ENCODE data around the gene EVC2. TPM values are rescaled to one million over a fixed set of nuclear protein-coding genes. Genes with fewer than 3 reads are reported as not detected.

The EVC2 gene
- total RNA-seq, 6 experiments from 2014 or later = 0.24 to 0.93 (median 0.53) TPM

- no peak overlapping the region for H3K27ac ChIP-seq
- H3K4me1 ChIP-seq = no peaks in the 10 kb centered on the region
- no peak for TF ChIP-seq CTCF (IDR thresholded peaks at IDR 0.05)
- TF ChIP-seq POLR2A (IDR thresholded peaks at IDR 0.05) = no peak
- no peaks in the 10 kb centered on the region for H3K36me3 ChIP-seq
- 45% methylated on average over 2 of the region's 5 CpGs for WGBS (ENCODE audit: insufficient coverage, low coverage, low lambda C conversion rate, missing lambda C conversion rate)
- H3K4me3 ChIP-seq = no peak overlapping the region
- DNase-seq (no peak), ATAC-seq (no peak)
- no peaks in the 10 kb centered on the region for H3K9me3 ChIP-seq
- intact Hi-C loops (cut with DNase I) = no loop called here
- no peaks in the 10 kb centered on the region for H3K27me3 ChIP-seq
Measured at GRCh38 chr4:5575941-5576340, 132.4 kb downstream of the EVC2 start.

- H3K27me3 ChIP-seq = no peaks in the 10 kb centered on the region
- 80% methylated on average over 5 of the region's 5 CpGs for WGBS (ENCODE audit: insufficient coverage, low coverage, low lambda C conversion rate, missing lambda C conversion rate)
- no peak overlapping the region for H3K4me3 ChIP-seq
- ATAC-seq (no peak), DNase-seq (no peak)
- H3K36me3 ChIP-seq = no peaks in the 10 kb centered on the region
- TF ChIP-seq POLR2A (IDR thresholded peaks at IDR 0.05) (no peak), CTCF (IDR thresholded peaks at IDR 0.05) (no peak)
- H3K9me3 ChIP-seq = no peaks in the 10 kb centered on the region
- no peaks in the 10 kb centered on the region for H3K4me1 ChIP-seq
- no peak overlapping the region for H3K27ac ChIP-seq
- intact Hi-C loops (cut with DNase I) = no loop called here
Measured at GRCh38 chr4:5574386-5574785, 134.0 kb downstream of the EVC2 start.

- no peaks in the 10 kb centered on the region for H3K36me3 ChIP-seq
- no peaks in the 10 kb centered on the region for H3K9me3 ChIP-seq
Measured at GRCh38 chr4:5573965-5574364, 134.4 kb downstream of the EVC2 start.

GRCh38 chr4:5572751-5573150, 135.6 kb downstream of the EVC2 start:
- DNase-seq = no peak
- Histone ChIP-seq H3K27ac (no peak overlapping the region), H3K4me3 (no peak overlapping the region), H3K9me3 (no peaks in the 10 kb centered on the region), H3K4me1 (no peaks in the 10 kb centered on the region), H3K27me3 (no peaks in the 10 kb centered on the region), H3K36me3 (no peaks in the 10 kb centered on the region)
- WGBS (ENCODE audit: insufficient coverage, low coverage, low lambda C conversion rate, missing lambda C conversion rate) = 80% methylated on average over 4 of the region's 5 CpGs
- no peak for ATAC-seq
- intact Hi-C loops (cut with DNase I) = no loop called here
- TF ChIP-seq POLR2A (IDR thresholded peaks at IDR 0.05) (no peak), CTCF (IDR thresholded peaks at IDR 0.05) (no peak)

More at GRCh38 chr4:5573965-5574364, 134.4 kb downstream of the EVC2 start:
- H3K4me3 ChIP-seq = no peak overlapping the region
- H3K27ac ChIP-seq = no peak overlapping the region
- H3K27me3 ChIP-seq = no peaks in the 10 kb centered on the region
- TF ChIP-seq POLR2A (IDR thresholded peaks at IDR 0.05) (no peak), CTCF (IDR thresholded peaks at IDR 0.05) (no peak)
- no peak for ATAC-seq
- 40% methylated on average over 1 of the region's 8 CpGs for WGBS (ENCODE audit: insufficient coverage, low coverage, low lambda C conversion rate, missing lambda C conversion rate)
- DNase-seq = no peak
- no peaks in the 10 kb centered on the region for H3K4me1 ChIP-seq
- intact Hi-C loops (cut with DNase I) = no loop called here

- no peaks in the 10 kb centered on the region for H3K4me1 ChIP-seq
- H3K27me3 ChIP-seq = no peaks in the 10 kb centered on the region
- WGBS (ENCODE audit: insufficient coverage, low coverage, low lambda C conversion rate, missing lambda C conversion rate) = 55% methylated on average over 2 of the region's 2 CpGs
- DNase-seq = no peak
- no peaks in the 10 kb centered on the region for H3K36me3 ChIP-seq
- ATAC-seq = no peak
- intact Hi-C loops (cut with DNase I) = no loop called here
- H3K9me3 ChIP-seq = no peaks in the 10 kb centered on the region
- no peak overlapping the region for H3K27ac ChIP-seq
- no peak overlapping the region for H3K4me3 ChIP-seq
- no peak for TF ChIP-seq CTCF (IDR thresholded peaks at IDR 0.05)
- no peak for TF ChIP-seq POLR2A (IDR thresholded peaks at IDR 0.05)
Measured at GRCh38 chr4:5572114-5572513, 136.2 kb downstream of the EVC2 start.
